Left cardiac atrium (tissue), 4 donors: Measurements from ENCODE around the gene VAV2. TPM values are rescaled to one million over a fixed set of nuclear protein-coding genes. Genes with fewer than 3 reads are reported as not detected.
"Not testable (repeated sequence)": the region's sequence is repeated elsewhere in the genome, so short reads cannot be mapped to it uniquely, and the experiment has no call there.

Experiments used
- ATAC-seq, 2 donors: fragments of 200-7000 bp; cut with Tn5 transposase; one replicate each; pipeline ENCODE4 v1.9.1; 2020; ENCODE audit warnings: mild to moderate bottlenecking in 2 of 2, moderate library complexity in 2 of 2
- DNase-seq: peaks from one replicate; pipeline ENCODE4 v3.0.0-alpha.2; 2020
- intact Hi-C, 2 donors: fragments of 100-400 bp; cut with DNase I; formaldehyde crosslinking; loops; one replicate each; pipeline versions ENCODE4 v1.14.1 to v1.15.1; 2022 to 2023
- total RNA-seq, 2 donors: library from RNA; stranded (reverse); fragmentation: NEBNext Ultra II Directional; extraction: Animal tissue kit (Norgen Biotek cat#: 25700); gene quantifications; one replicate each; pipeline ENCODE4 v1.2.1, GENCODE V29; 2021
- donor health status: DM: no; HTN: yes; CAD: no.
- donor health status: DM: no; HTN: yes; CAD: no; lungs with severe emphysema.
- donor health status: DM: yes; HTN: yes; CAD: no.
- donor health status: Dilated cardiomyopathy.

Gene VAV2
- total RNA-seq, 2 donors from 2014 or later = 8.3 to 9.6 TPM

DNA sequence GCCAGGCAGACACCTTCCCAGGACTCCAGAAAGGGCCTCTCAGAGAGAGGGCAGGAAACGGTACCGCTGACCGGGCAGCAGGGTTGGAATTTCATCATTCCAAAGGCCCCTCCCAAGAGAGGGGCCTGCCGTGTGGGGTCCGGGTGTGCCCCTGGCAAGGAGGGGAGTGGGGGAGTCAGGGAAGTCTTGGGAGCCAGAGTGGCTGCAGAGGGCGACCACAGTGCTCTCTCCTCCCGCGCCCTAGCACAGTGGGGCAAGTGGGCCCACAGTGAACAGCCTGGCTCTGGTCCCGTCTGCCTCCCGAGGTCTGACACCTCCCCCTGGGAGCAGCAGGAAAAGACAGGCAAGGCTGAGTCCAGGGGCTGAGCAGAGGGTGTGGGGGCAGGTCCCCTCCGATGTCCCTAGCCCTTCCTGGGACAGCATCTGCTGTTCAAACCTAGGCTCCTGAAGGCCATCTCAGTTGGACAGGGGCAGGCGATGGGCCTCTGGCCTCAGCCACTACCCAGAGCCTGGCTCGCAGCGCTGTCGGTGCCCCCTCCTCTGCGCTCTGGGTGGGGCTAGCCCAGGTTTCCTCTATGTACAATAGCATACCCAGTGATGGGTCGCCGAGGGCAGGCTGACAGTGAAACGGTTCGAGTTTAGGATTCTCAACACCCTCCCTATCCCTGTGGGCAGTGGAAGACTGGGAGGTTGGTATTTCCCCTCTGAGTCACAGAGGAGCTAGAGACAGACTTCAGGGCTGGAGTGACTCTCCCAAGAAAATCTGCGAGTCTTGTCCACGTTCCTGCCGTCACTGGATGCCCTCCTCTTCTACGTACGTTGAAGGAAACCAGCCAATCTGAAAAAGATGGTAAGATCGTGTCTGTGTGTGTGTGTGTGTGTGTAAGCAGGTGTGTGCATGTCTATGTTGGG lies 228.6 kb downstream of the VAV2 start:
- ATAC-seq (no peak), DNase-seq (no peak)
- intact Hi-C loops = no loop called here

DNA sequence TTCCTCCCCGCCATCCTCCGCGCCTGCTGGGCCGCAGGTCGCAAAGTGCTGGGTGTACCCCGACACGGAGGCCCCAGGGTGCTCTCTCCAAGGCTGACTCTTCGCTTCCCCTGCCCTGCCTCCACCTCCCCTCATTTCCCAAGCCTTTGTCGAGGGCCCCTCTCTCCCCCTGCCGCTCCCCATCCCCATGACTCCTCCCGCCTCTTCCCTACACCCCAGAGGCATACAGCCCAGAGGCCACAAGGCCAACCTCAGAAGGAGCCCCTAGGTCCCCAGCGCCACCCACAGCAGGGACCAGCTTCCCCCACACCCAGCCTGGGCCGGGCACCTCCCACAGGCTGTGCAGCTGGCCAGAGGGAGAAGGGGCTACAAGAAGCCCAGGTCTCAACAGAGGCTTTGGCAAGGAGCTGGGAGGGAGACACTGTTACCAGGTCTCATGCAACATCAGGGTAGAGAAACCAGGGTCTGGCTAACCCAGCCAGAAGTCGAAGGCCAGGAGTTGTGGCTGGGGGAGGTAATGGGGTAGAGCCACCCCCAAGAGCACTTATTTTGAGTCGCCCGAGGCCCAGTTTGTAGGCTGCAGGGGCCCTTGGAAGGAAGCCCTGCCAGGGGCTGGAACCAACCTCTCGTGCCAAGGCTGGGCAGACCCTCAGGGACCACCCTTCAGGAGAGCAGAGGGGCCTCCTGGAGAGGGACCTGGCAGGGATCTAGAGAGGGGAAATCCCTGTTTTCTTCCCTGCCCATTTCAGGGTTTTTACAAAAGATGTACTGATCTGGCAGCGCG lies 229.4 kb downstream of the VAV2 start:
- intact Hi-C loops = no loop called here
- no peak for ATAC-seq
- DNase-seq = no peak

DNA sequence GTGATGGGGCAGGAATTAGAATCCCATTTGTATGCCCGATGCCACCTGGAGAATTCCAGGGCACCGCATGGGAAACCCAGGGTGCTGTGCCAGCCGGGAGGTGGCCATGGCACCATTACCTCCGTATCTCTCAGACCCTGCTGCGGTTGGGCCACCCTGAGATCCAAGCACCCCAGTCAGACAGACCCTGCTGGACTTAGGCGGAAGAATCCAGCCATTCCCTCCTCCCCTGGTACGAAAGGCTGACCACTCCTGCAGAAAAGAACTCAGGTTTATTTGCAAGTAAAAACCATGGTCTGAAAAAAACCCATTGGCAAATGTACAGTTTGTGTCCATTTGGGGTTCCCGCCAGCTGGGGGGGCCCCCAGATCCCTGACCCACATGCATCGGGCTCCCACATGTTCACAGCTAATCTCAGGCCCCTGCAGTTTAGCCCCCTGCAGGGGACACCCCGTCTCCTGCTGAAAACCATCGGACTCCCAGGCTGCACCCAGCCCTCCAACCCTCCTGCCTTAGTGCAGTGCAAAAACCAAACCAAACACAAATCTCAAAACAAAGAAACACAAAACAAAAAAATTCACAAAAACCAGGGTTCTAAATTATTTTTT lies 230.4 kb downstream of the VAV2 start:
- no peak for ATAC-seq
- no peak for DNase-seq
- intact Hi-C loops = no loop called here

DNA sequence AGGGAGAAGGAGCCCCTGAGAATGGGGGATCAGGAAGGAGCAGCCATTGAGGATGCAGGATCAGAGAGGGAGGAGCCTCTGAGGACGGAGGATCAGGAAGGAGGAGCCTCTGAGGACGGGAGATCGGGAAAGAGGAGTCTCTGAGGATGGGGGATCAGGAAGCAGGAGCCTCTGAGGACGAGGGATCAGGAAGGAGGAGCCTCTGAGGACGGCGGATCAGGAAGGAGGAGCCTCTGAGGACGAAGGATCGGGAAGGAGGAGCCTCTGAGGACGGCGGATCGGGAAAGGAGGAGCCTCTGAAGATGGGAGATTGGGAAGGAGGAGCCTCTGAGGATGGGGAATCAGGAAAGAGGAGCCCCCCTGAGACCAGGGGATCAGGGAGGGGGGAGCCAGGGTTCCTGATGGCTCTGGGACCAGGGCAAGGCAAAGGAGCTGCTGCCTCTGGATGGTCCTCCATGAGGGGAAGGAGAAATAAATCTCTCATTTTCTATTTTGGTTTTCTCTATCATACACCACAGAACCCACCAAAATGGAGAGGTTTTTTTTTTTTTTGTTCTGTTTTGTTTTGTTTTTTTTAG lies 231.3 kb downstream of the VAV2 start:
- no peak for DNase-seq
- ATAC-seq = no peak
- intact Hi-C loops = no loop called here

DNA sequence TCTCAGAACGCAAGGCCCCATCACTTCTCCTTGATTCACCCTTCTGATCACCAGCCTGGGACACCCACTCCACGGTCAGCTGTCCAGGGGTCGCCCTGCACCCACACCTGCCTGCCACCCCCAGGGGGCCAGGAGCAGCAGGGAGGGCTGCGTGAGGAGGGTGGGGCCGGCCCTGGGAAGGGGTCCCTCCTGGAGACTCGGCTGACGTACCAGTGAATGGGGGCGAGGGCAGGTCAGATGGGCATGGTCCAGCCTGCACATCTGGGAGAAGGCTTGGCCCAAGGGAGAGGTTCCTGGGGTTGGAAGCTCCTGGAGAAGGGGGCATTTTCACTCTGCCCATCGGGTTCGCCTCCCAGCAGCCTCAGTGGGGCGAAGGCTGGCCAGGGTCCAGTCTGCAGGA lies 232.2 kb downstream of the VAV2 start:
- ATAC-seq = peak in 1 of 2 donors; percentile 10
- intact Hi-C loops = no loop called here

DNA sequence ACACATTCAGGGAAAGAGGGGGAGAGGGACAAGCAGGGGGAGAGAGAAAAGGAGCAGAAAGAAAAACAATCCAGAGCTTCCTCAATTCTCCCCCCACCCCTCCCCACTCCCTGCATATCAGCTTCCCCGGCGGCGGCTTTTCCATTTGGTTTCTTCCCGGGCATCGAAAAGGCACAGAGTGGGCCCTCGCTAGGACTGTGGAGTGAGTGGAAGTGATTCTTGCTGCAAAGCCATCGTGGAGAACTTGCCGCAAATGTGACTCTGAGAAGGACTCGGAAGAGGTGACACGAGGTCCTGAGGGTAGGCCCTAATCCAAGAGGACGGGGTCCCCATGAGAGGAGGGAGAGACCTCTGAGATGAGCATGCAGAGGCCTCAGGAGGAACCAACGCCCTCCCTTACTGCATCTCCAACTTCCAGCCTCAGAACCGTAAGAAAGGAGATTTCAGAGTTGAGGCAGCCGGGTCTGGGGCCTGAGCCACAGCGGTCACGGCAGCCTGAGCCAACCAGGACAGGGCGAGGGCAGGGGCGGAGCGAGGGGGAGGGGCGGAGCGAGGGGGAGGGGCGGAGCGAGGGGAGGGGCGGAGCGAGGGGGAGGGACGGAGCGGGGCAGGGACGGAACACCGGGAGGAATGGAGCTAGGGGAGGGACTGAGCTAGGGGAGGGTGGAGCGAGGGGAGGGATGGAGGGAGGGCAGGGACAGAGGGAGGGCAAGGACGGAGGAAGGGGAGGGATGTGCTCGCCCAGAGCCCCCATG lies 232.8 kb downstream of the VAV2 start:
- ATAC-seq (peak; percentile 80 to 87), DNase-seq (peak; percentile 61)

More for the DNA sequence above, 232.2 kb downstream of the VAV2 start:
- DNase-seq = peak; percentile 24

DNA sequence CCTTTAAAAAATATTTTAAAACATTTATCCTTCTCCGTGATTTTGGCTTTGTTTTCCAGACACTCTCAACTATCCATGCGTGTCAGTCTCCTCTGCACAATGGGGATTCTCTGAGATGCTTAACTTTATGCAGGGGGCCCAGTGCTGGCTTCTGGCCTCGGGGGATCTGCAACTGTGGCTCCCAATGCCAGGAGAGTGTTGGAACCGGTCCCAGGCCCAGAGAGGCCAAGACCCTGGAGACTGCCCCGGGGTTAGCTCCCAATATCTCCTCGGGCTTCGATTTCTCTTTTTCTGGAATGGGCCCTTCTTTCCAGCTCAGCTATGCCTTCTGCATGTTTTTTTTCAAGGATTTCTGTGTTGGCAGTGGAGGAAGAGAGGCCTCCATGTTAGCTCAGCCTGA lies 233.9 kb downstream of the VAV2 start:
- intact Hi-C loops = no loop called here
- no peak for DNase-seq

More for the DNA sequence above, 232.8 kb downstream of the VAV2 start:
- intact Hi-C loops = no loop called here

DNA sequence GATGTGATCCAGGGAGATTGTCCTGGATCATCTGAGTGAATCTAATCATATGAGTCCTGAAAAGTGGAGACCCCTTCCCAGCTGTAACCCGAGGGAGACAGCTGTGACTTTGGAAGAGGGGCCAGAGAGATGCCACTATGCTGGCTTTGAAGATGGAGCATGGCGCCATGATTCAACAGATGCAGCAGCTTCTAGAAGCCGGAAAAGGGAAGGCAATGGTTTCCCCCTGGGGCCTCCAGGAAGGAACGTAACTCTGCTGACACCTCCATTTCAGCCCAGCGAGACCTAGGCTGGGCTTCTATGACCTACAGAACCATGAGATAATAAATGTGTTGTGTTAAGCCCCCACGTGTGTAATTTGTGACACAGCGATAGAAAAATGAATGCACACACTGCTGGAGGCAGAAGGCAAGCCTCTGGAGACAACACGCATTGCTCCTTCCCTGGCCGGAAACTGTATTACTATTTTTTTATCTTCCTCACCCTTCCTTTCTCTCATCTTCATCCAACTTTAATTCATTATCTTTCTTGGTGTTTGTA lies 237.4 kb downstream of the VAV2 start:
- no peak for DNase-seq
- intact Hi-C loops = no loop called here
- ATAC-seq = no peak

More for the DNA sequence above, 233.9 kb downstream of the VAV2 start:
- ATAC-seq = no peak

DNA sequence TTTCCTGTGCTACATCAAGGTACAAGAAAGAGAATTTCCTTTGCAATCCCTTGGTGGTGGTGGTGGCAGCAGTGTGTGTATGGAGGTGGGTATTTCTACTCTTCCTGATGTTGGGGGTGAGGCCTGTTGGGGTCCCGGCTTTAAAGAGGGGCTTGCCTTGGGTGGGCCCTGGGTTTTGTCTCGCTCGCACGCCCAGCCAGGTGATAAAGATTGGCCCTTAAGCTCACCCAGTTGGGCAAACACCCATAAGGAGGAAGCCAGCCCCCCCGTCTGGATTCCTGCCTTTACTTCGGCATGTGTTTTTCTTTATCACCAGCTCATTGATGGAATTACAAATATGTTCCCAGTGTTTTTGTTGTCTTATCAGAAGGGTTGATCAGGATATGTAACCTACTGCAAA lies 237.9 kb downstream of the VAV2 start:
- ATAC-seq = no peak
- intact Hi-C loops = no loop called here

DNA sequence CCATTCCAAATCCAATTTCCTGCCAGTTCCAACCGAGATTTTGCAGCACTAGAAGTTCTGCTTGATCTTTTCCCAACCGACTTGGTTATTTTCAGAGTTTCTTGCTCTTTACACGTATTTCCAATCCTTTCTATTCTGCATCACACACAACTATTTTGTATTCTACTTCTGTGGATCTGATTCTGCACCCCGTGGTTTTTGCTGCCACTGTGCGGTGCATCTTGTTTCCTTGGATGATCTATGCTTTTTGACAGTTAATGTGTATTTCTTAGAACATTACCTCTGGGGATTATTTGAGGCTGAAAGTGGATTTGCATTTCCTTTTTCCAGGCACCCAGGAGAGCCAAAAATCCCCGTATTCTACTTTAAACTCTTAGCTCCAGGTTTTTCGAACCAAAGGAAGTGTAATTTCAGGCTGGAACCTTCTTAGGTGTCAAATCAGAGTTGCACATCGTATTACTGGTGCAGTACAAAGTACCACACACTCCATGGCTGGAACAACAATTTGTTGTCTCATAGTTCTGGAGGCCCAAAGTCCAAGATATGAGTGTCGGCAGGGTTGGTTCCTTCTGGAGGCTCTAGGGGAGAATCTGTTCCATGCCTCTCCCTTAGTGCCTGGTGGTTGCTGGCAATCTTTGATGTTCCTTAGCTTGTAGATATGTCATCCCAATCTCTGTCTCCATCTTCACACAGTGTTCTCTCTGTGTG lies 239.2 kb downstream of the VAV2 start:
- DNase-seq = no peak
- intact Hi-C loops = no loop called here
- no peak for ATAC-seq

More for the DNA sequence above, 237.9 kb downstream of the VAV2 start:
- no peak for DNase-seq

DNA sequence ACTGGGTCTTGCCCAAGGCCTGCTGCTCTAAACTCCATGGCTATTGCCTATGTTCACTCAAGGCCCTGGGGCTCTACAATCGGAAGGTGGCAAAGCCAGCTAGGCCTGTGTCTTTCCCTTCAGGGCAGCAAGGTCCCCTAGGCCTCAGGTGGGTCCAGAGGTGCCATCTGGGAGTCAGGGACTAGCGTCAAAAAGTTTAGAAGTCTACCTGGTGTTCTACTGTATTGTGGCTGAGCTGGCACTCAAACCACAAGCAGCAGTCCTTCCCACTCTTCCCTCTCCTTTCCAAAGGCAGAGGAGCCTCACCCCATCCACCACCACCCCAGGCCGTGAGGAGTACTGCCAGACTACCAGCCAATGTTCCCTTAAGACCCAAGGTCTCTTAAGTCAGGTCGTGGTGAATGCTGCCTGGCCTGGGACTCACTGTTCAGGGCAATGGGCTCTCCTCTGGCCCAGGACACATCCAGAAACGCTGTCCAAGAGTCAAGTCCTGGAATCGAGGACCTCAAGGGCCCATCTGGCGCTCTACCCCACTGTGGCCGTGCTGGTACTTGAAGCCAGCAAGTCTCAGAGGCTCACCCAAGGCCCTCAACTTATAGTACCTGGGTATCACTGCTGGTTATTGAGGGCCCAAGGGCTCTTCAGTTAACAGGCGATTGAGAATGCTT lies 241.0 kb downstream of the VAV2 start:
- DNase-seq (no peak), ATAC-seq (no peak)
- intact Hi-C loops = no loop called here

DNA sequence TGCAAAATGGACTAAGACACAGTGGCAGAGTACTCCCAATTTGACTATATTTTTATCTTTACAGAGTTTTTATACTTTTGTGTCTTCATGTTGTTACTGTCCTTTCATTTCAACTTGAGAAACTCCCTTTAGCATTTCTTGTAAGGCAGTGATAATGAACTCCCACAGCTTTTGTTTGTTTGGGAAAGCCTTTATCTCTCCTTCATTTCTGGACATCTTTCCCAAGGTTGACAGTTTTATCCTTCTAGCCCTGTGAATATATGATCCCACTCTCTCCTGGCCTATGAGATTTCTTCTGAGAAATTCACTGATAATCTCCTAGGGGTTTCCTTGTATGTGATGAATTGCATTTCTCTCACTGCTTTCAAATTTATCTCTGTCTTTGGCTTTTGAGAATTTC lies 244.8 kb downstream of the VAV2 start:
- no peak for DNase-seq
- ATAC-seq = no peak
- intact Hi-C loops = no loop called here

DNA sequence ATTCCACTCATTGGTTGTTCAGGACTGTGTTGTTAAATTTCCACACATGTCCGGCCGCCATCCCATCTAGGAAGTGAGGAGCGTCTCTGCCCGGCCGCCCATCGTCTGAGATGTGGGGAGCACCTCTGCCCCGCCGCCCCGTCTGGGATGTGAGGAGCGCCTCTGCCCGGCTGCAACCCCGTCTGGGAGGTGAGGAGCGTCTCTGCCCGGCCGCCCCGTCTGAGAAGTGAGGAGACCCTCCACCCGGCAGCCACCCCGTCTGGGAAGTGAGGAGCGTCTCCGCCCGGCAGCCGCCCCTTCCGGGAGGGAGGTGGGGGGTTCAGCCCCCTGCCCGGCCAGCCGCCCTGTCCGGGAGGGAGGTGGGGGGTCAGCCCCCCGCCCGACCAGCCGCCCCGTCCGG lies 247.6 kb downstream of the VAV2 start:
- DNase-seq, ATAC-seq, intact Hi-C loops: not testable (repeated sequence)

DNA sequence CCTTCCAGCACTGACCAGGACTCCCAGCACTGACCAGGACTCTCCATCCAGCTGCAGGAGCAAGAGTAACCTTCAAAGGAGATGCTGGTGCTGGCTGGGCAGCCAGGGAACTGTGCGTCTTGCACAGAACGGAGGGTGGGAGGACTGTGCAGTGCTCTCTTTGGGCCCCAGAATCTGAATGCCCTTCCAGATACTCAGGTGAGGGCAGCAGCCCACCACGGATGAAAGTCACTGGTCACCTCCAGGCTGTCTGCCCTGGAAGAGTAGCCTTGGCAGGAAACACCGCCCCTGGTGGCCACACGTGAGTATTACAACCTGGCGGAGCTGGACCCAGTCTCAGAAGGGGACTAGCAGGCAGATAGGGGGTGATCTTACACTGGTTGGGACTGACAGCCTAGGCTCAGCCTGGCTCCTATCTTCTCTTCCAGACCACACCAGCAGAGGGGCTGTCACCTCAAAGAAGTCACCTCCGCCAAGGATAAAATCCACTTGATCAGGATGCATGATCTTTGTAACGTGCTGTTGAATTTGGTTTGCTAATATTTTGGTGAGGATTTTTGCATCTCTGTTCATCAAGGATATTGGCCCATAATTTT lies 249.2 kb downstream of the VAV2 start:
- DNase-seq = peak; percentile 65
- intact Hi-C loops = no loop called here
- ATAC-seq = peak; percentile 76 to 81

DNA sequence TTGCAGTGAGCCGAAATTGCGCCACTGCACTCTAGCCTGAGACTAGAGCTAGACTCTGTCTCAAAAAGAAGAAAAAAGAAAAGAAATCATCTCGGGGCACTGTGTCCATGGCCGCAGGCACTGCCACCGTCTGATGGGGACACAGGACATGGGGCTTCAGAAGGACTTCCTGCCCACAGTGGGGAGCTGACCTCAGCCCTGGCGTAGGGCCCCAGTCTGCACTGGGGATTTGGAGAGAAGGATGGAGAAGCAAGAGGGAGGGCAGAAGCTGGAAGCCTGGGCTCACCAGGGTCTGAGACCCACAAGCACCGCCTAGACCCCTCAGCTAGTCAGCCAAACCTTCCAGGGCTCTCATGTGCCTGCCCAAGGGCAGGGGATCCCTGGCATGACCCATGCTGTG lies 249.9 kb downstream of the VAV2 start:
- intact Hi-C loops = no loop called here
- no peak for DNase-seq

DNA sequence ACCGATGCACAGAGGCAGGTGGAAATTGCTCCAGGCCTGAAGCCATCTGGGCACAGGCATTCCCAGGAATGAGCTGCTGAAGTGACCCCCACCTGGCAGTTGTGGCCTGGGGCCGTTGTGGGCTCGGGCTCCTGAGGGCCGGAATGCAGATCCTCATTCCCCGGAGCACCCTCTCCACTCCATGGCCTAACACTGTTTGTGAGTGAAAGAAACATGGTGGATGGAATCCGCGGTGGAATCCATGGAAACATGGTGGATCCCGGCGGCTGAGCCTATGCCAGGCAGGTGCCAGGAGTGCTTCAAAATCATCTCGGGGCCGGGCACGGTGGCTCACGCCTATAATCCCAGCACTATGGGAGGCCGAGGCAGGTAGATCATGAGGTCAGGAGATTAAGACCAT lies 250.4 kb downstream of the VAV2 start:
- DNase-seq (no peak), ATAC-seq (no peak)
- intact Hi-C loops = no loop called here

More for the DNA sequence above, 249.9 kb downstream of the VAV2 start:
- no peak for ATAC-seq

DNA sequence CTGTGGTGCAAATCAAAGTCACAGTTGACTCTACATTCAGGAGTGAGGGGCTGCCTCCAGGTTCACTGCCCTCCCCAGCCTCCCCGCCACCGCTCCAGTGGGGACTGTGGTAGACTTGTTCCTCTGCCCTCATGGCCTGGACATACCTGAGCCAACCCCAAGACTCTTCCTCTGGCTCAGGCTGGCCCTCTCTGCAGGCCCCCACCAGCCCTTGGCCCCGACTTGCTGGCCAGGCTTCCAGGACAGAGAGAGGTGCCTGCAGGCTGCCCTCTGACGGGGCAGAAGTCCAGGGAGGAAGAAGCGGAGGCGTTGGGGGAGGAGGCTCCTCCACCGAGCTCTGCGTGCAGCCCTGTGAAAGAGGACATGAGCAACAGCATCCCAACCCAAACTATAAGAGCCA lies 251.2 kb downstream of the VAV2 start:
- no peak for DNase-seq
- intact Hi-C loops = no loop called here
- no peak for ATAC-seq
